Body of pancreas (tissue), 4 donors: ENCODE measurements around the gene FHOD3.

Experiments
- POLR2A ChIP-seq, 3 donors: fragments of 450-650 bp; IDR thresholded peaks; one replicate each; pipeline ENCODE4 v1.6.1; 2016; ENCODE audit warnings: antibody characterized with exemption in 3 of 3, mild to moderate bottlenecking in 2 of 3
- TF ChIP-seq, protein P1 (sequence below), 7 experiments: fragments of 450-650 bp in 4 of 7; fragments of 200-600 bp in 3 of 7; sonication (generic) in 3 of 7; IDR thresholded peaks; one replicate each; pipeline ENCODE4 v1.5.1; 2016 to 2019; ENCODE audit warnings: antibody characterized with exemption in 7 of 7

DNA sequence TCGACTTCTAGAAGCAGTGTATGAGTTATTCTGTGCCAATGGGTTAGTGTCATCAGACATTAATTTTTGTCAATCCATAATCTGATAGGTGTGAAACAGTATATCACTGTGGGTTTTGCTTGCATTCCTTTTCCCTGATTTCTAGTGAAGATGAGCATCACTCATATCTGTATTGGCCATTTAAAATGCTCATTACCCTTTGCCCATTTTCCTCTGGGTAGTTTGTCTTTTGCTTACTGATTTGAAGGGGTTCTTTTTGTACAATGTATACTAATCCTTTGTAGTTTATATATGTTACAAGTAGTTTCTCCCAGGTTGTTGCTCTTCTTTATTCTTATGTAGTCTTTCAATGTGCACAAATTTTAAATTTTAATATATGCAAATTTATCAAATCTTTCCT is 379.1 kb downstream of the FHOD3 start:
- TF ChIP-seq, protein P1, sequence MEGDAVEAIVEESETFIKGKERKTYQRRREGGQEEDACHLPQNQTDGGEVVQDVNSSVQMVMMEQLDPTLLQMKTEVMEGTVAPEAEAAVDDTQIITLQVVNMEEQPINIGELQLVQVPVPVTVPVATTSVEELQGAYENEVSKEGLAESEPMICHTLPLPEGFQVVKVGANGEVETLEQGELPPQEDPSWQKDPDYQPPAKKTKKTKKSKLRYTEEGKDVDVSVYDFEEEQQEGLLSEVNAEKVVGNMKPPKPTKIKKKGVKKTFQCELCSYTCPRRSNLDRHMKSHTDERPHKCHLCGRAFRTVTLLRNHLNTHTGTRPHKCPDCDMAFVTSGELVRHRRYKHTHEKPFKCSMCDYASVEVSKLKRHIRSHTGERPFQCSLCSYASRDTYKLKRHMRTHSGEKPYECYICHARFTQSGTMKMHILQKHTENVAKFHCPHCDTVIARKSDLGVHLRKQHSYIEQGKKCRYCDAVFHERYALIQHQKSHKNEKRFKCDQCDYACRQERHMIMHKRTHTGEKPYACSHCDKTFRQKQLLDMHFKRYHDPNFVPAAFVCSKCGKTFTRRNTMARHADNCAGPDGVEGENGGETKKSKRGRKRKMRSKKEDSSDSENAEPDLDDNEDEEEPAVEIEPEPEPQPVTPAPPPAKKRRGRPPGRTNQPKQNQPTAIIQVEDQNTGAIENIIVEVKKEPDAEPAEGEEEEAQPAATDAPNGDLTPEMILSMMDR (IDR thresholded peaks at IDR 0.05) = no peak
- no peak for TF ChIP-seq POLR2A (IDR thresholded peaks at IDR 0.05)
